CD14-positive monocyte (primary cell): ENCODE results near the gene FRMD4A. TPM values are rescaled to one million over a fixed set of nuclear protein-coding genes. Genes with fewer than 3 reads are reported as not detected.

Experiments
- DNase-seq, 3 donors: peaks; one replicate each; pipeline ENCODE4 v3.0.0-alpha.2; 2011 to 2022
- H2AFZ ChIP-seq: 2 replicates; pipeline ENCODE4 v1.6.0; 2012; ENCODE audit warnings: mild to moderate bottlenecking, low read depth, low read length, inconsistent platforms; ENCODE audit not compliant: insufficient read depth, poor library complexity, severe bottlenecking
- H3K27ac ChIP-seq, 2 donors: 1 replicate in 1 of 2; 2 replicates in 1 of 2; pipeline ENCODE4 v1.5.1; 2012 to 2013; ENCODE audit warnings: low read length in 2 of 2, control low read depth in 1 of 2, inconsistent platforms in 1 of 2, low read depth in 1 of 2, mild to moderate bottlenecking in 1 of 2
- H3K27me3 ChIP-seq, 2 donors: one replicate each; pipeline versions ENCODE4 v1.6.0 to v1.6.1; 2011 to 2013; ENCODE audit warnings: low read length in 2 of 2; ENCODE audit not compliant: control insufficient read depth in 2 of 2, insufficient read depth in 2 of 2
- H3K36me3 ChIP-seq, 2 donors: replicated peaks in 1 of 2; 1 replicate in 1 of 2; 2 replicates in 1 of 2; pipeline versions ENCODE4 v1.5.1 to v1.6.1; 2012 to 2013; ENCODE audit warnings: low read length in 2 of 2, control low read depth in 1 of 2, inconsistent platforms in 1 of 2, mild to moderate bottlenecking in 1 of 2; ENCODE audit not compliant: insufficient read depth in 2 of 2, control insufficient read depth in 1 of 2
- H3K4me1 ChIP-seq, 2 donors: 1 replicate in 1 of 2; 2 replicates in 1 of 2; pipeline versions ENCODE4 v1.5.1 to v1.6.1; 2012 to 2013; ENCODE audit warnings: low read length in 2 of 2, control low read depth in 1 of 2, inconsistent platforms in 1 of 2, mild to moderate bottlenecking in 1 of 2, moderate library complexity in 1 of 2; ENCODE audit not compliant: insufficient read depth in 2 of 2, control insufficient read depth in 1 of 2
- H3K4me2 ChIP-seq: replicated peaks from 2 replicates; pipeline ENCODE3; 2012; ENCODE audit warnings: low read length, moderate library complexity, mild to moderate bottlenecking; ENCODE audit not compliant: poor library complexity, severe bottlenecking; ENCODE audit errors: extremely low read depth
- H3K4me3 ChIP-seq, 3 experiments: fragments of 200-600 bp in 1 of 3; sonication (generic) in 1 of 3; replicated peaks in 1 of 3; 1 replicate in 2 of 3; 2 replicates in 1 of 3; pipeline ENCODE4 v1.5.1; 2011 to 2013; ENCODE audit warnings: low read length in 3 of 3, mild to moderate bottlenecking in 3 of 3, control low read depth in 2 of 3, low read depth in 2 of 3, inconsistent platforms in 1 of 3, moderate library complexity in 1 of 3
- H3K79me2 ChIP-seq: 2 replicates; pipeline ENCODE4 v1.6.0; 2012; ENCODE audit warnings: mild to moderate bottlenecking, control low read depth, inconsistent platforms, low read length, moderate library complexity; ENCODE audit not compliant: insufficient read depth
- H3K9ac ChIP-seq: 2 replicates; pipeline ENCODE4 v1.6.0; 2017; ENCODE audit warnings: low read length, mild to moderate bottlenecking; ENCODE audit not compliant: insufficient read depth, poor library complexity, severe bottlenecking
- H3K9me3 ChIP-seq, 2 donors: replicated peaks in 1 of 2; 1 replicate in 1 of 2; 2 replicates in 1 of 2; pipeline versions ENCODE4 v1.5.1 to v1.6.1; 2012 to 2013; ENCODE audit warnings: low read length in 2 of 2, control low read depth in 1 of 2; ENCODE audit not compliant: control insufficient read depth in 1 of 2, insufficient read depth in 1 of 2
- H4K20me1 ChIP-seq: 2 replicates; pipeline ENCODE4 v1.6.0; 2012; ENCODE audit warnings: mild to moderate bottlenecking, low read length, control low read depth, moderate library complexity; ENCODE audit not compliant: insufficient read depth
- H3K27ac Mint-ChIP-seq, 7 donors: one replicate each; pipeline ENCODE4 v1.8.0; 2020; ENCODE audit warnings: mild to moderate bottlenecking in 7 of 7, mixed read lengths in 7 of 7, moderate library complexity in 6 of 7, inconsistent platforms in 2 of 7
- H3K27me3 Mint-ChIP-seq, 3 donors: one replicate each; pipeline ENCODE4 v1.8.0; 2021 to 2022; ENCODE audit warnings: low read depth in 3 of 3, mild to moderate bottlenecking in 3 of 3, mixed read lengths in 3 of 3, moderate library complexity in 3 of 3, inconsistent platforms in 1 of 3
- H3K36me3 Mint-ChIP-seq, 2 donors: one replicate each; pipeline ENCODE4 v1.8.0; 2020; ENCODE audit warnings: mixed read lengths in 2 of 2, inconsistent platforms in 1 of 2, mild to moderate bottlenecking in 1 of 2
- H3K4me1 Mint-ChIP-seq: one replicate; pipeline ENCODE4 v1.8.0; 2020; ENCODE audit warnings: mild to moderate bottlenecking, mixed read lengths
- H3K4me3 Mint-ChIP-seq, 2 donors: one replicate each; pipeline ENCODE4 v1.8.0; 2020; ENCODE audit warnings: mild to moderate bottlenecking in 2 of 2, mixed read lengths in 2 of 2, moderate library complexity in 1 of 2
- H3K9me3 Mint-ChIP-seq, 7 donors: one replicate each; pipeline ENCODE4 v1.8.0; 2020 to 2022; ENCODE audit warnings: mixed read lengths in 7 of 7, mild to moderate bottlenecking in 6 of 7, moderate library complexity in 6 of 7, inconsistent platforms in 2 of 7
- CTCF ChIP-seq: fragments of 200-600 bp; IDR thresholded peaks from one replicate; pipeline ENCODE4 v1.8.0; 2022; ENCODE audit warnings: antibody characterized with exemption, mild to moderate bottlenecking
- WGBS: methylation state at CpG from one replicate; pipeline ENCODE4 v1.1.5; 2013; ENCODE audit warnings: missing lambda C conversion rate; ENCODE audit not compliant: insufficient coverage; 5-methylcytosine and 5-hydroxymethylcytosine counted together
- intact Hi-C, 2 donors: fragments of 100-400 bp; cut with micrococcal nuclease; formaldehyde crosslinking; loops; one replicate each; pipeline versions ENCODE4 v1.15.0 to v1.15.1; 2023
- polyA plus RNA-seq, 3 donors: library from polyadenylated mRNA; depleted of rRNA in 1 of 3; unstranded in 2 of 3; stranded (reverse) in 1 of 3; fragments of 300-500 nt in 2 of 3; fragments of >200 nt in 1 of 3; fragmentation: Illumina TruSeq in 2 of 3; gene quantifications; 1 replicate in 2 of 3; 2 replicates in 1 of 3; pipeline ENCODE4 v1.2.3, GENCODE V29; 2012 to 2021

The FRMD4A gene
- polyA plus RNA-seq, 3 donors, result 0.12 TPM; not detected in 2

DNA sequence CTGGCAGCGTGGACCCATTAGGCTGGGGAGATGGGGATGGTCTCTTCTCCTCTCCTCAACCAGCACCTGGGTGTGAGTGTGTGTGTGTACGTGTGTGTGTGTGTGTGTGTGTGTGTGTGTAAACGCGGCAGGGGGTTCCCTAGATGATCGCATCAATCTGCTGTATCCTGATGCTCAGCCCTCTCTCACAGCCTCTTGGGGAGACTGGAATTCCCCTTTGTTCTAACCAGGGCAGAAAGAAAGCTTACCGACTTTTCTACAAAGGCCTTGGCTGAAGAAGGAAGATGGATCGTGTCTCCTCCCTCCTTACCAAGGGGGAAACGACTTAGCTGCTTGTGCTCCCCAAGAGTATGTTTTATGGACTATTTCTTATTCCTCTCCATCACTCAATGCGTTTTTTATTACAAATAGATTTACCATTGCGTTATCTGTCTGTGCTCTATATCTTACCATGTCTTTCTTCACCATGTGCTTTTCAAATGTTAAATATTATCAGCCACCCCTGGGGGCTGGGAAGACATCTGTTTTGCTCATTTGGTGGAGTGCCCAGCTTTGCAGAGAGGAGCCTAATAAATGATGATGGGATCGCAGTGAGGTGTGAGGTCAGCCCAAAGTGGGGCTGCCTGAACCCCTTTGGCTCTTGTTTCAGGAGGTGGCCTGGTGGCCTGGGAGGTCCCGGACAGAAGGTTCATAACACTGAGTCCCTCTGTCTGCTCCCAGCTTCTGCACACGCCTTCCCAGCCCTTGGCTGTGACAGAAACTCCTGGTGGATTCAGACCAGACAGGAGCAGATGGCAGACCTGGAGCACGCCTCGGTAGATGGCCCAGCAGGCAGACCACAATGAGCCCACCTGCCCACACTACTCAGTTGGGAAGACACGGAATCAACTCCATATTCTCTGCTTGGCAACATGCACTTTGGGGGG lies 481.9 kb downstream of the FRMD4A start:
- no peaks in the 10 kb centered on the region for H3K79me2 ChIP-seq
- H3K4me2 ChIP-seq, result no peak overlapping the region
- H3K36me3 ChIP-seq, result no peaks in the 10 kb centered on the region
- no peak for TF ChIP-seq CTCF
- peaks cover 19 to 36% of the 10 kb centered on the region in 2 donors for H3K27me3 ChIP-seq
- peaks cover 12% of the 10 kb centered on the region in 2 donors for H3K4me1 ChIP-seq
- H3K27ac Mint-ChIP-seq, result no peak overlapping the region
- intact Hi-C loops, result no loop called here
- H3K36me3 Mint-ChIP-seq, result no peaks in the 10 kb centered on the region
- H3K4me3 Mint-ChIP-seq, result peak overlapping the region in 1 of 2 donors; percentile 33
- no peaks in the 10 kb centered on the region for H4K20me1 ChIP-seq
- no peak overlapping the region for H2AFZ ChIP-seq
- WGBS, result 90% methylated on average over 6 of the region's 16 CpGs
- peaks cover 0 to 5% (median 0%) of the 10 kb centered on the region in 7 donors for H3K9me3 Mint-ChIP-seq
- no peak for DNase-seq
- peaks cover 31 to 37% (median 32%) of the 10 kb centered on the region in 3 donors for H3K27me3 Mint-ChIP-seq
- H3K9me3 ChIP-seq, result no peaks in the 10 kb centered on the region
- no peak overlapping the region for H3K9ac ChIP-seq
- no peak overlapping the region for H3K4me3 ChIP-seq
- peaks cover 16% of the 10 kb centered on the region for H3K4me1 Mint-ChIP-seq
- H3K27ac ChIP-seq, result no peak overlapping the region

DNA sequence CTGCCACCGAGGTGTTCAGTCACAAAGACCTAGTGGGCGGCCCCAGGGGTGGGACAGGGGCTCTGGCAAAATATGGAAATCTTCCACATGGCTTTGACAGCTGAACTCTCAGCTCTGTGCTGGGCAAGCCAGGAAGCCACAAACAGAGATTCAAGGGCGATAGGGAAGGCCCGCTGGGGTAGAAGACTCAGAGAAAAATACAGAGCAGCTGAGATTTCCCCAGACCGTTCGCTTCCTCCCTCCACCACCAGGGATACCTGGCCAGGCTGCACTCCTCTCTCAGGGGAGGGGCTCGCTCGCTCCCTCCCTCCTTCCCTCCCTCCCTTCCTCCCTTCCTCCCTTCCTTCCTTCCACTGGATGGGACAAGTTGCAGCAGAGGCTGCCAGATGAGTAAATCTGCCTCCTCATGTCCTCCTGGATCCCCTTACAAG lies 483.5 kb downstream of the FRMD4A start:
- H3K27me3 Mint-ChIP-seq, result peaks cover 32 to 45% (median 36%) of the 10 kb centered on the region in 3 donors
- no peaks in the 10 kb centered on the region for H4K20me1 ChIP-seq
- peaks cover 19 to 36% of the 10 kb centered on the region in 2 donors for H3K27me3 ChIP-seq
- no peak overlapping the region for H3K27ac Mint-ChIP-seq
- H3K9ac ChIP-seq, result no peak overlapping the region
- H3K27ac ChIP-seq, result no peak overlapping the region
- no peaks in the 10 kb centered on the region for H3K4me1 ChIP-seq
- intact Hi-C loops, result no loop called here
- H3K9me3 Mint-ChIP-seq, result peaks cover 0 to 5% (median 0%) of the 10 kb centered on the region in 7 donors
- H3K4me2 ChIP-seq, result no peak overlapping the region
- no peak overlapping the region for H2AFZ ChIP-seq
- no peaks in the 10 kb centered on the region for H3K36me3 ChIP-seq
- peak overlapping the region in 1 of 2 donors; percentile 62 for H3K4me3 Mint-ChIP-seq
- H3K36me3 Mint-ChIP-seq, result no peaks in the 10 kb centered on the region
- peaks cover 0 to under 1% of the 10 kb centered on the region in 2 donors for H3K9me3 ChIP-seq
- H3K79me2 ChIP-seq, result no peaks in the 10 kb centered on the region
- H3K4me3 ChIP-seq, result no peak overlapping the region
- no peak for DNase-seq
- H3K4me1 Mint-ChIP-seq, result peaks cover 7% of the 10 kb centered on the region
- no peak for TF ChIP-seq CTCF
- 4% methylated on average over 7 of the region's 8 CpGs for WGBS
